ENCODE results near the gene ASZ1. TPM values are rescaled to one million over a fixed set of nuclear protein-coding genes. Genes with fewer than 3 reads are reported as not detected.
A peak's percentile ranks its signal among the peaks of the same experiment; 100 is the strongest.

ASZ1 gene
- polyA plus RNA-seq, 1 experiment: 0.05 TPM

GRCh38 chr7:117402109-117402508, 25.2 kb downstream of the ASZ1 start:
- TF ChIP-seq CTCF (IDR thresholded peaks at IDR 0.05; ENCODE audit: low read depth, low read length): no peak
- no peak for DNase-seq (ENCODE audit: low read depth, low spot score)
- no peak overlapping the region for H3K4me3 ChIP-seq (ENCODE audit: low read depth, low read length)
- H3K9me3 ChIP-seq (ENCODE audit: control insufficient read depth, insufficient read depth, low read length): no peaks in the 10 kb centered on the region
- H3K27ac ChIP-seq (ENCODE audit: low read depth, low read length): no peak overlapping the region
- H3K27me3 ChIP-seq (ENCODE audit: control insufficient read depth, insufficient read depth, low read length): peaks cover 2% of the 10 kb centered on the region
- ChIA-PET CTCF (interaction anchor here (0.6 to 1.5 kb wide), 5 partner anchors 10 to 748 kb away, joined by 3 to 6 read pairs (median 3); no protein-coding TSS in a partner anchor), POLR2A (no interaction called here)

- no peaks in the 10 kb centered on the region for H3K9me3 ChIP-seq (ENCODE audit: control insufficient read depth, insufficient read depth, low read length)
- peaks cover 2% of the 10 kb centered on the region for H3K27me3 ChIP-seq (ENCODE audit: control insufficient read depth, insufficient read depth, low read length)
- ChIA-PET POLR2A (no interaction called here), CTCF (interaction anchor here (0.5 to 4.6 kb wide), 17 partner anchors 11 to 1842 kb away, joined by 3 to 52 read pairs (median 3); no protein-coding TSS in a partner anchor)
- TF ChIP-seq CTCF (IDR thresholded peaks at IDR 0.05; ENCODE audit: low read depth, low read length): peak; percentile 50
- no peak for DNase-seq (ENCODE audit: low read depth, low spot score)
- H3K27ac ChIP-seq (ENCODE audit: low read depth, low read length): no peak overlapping the region
- H3K4me3 ChIP-seq (ENCODE audit: low read depth, low read length): no peak overlapping the region
Measured at GRCh38 chr7:117401293-117402002, 25.8 kb downstream of the ASZ1 start.

- Histone ChIP-seq H3K27me3 (ENCODE audit: control insufficient read depth, insufficient read depth, low read length) (peaks cover 2% of the 10 kb centered on the region), H3K4me3 (ENCODE audit: low read depth, low read length) (no peak overlapping the region), H3K9me3 (ENCODE audit: control insufficient read depth, insufficient read depth, low read length) (no peaks in the 10 kb centered on the region), H3K27ac (ENCODE audit: low read depth, low read length) (no peak overlapping the region)
- no peak for DNase-seq (ENCODE audit: low read depth, low spot score)
- ChIA-PET CTCF (interaction anchor here (0.6 to 4.6 kb wide), 22 partner anchors 8 to 832 kb away, joined by 3 to 52 read pairs (median 3); no protein-coding TSS in a partner anchor), POLR2A (no interaction called here)
- TF ChIP-seq CTCF (IDR thresholded peaks at IDR 0.05; ENCODE audit: low read depth, low read length): peak; percentile 54
Measured at GRCh38 chr7:117399820-117400422, 27.4 kb downstream of the ASZ1 start.

GRCh38 chr7:117395743-117396142, 31.6 kb downstream of the ASZ1 start:
- Histone ChIP-seq H3K27ac (ENCODE audit: low read depth, low read length) (no peak overlapping the region), H3K9me3 (ENCODE audit: control insufficient read depth, insufficient read depth, low read length) (no peaks in the 10 kb centered on the region), H3K27me3 (ENCODE audit: control insufficient read depth, insufficient read depth, low read length) (no peaks in the 10 kb centered on the region), H3K4me3 (ENCODE audit: low read depth, low read length) (no peak overlapping the region)
- CTCF ChIA-PET: interaction anchor here (1.0 to 2.2 kb wide), 6 partner anchors 9 to 320 kb away, joined by 3 to 8 read pairs (median 4); no protein-coding TSS in a partner anchor
- peak; percentile 39 for DNase-seq (ENCODE audit: low read depth, low spot score)
- TF ChIP-seq CTCF (IDR thresholded peaks at IDR 0.05; ENCODE audit: low read depth, low read length): no peak
- POLR2A ChIA-PET: no interaction called here

GRCh38 chr7:117393781-117394180, 33.5 kb downstream of the ASZ1 start:
- no peaks in the 10 kb centered on the region for H3K27me3 ChIP-seq (ENCODE audit: control insufficient read depth, insufficient read depth, low read length)
- no peak for TF ChIP-seq CTCF (IDR thresholded peaks at IDR 0.05; ENCODE audit: low read depth, low read length)
- ChIA-PET POLR2A (no interaction called here), CTCF (interaction anchor here (0.9 to 1.4 kb wide), 2 partner anchors 17 to 181 kb away, joined by 3 read pairs; no protein-coding TSS in a partner anchor)
- DNase-seq (ENCODE audit: low read depth, low spot score): no peak
- no peaks in the 10 kb centered on the region; the same call in 1 of the 2 replicates for H3K9me3 ChIP-seq (ENCODE audit: control insufficient read depth, insufficient read depth, low read length)
- H3K27ac ChIP-seq (ENCODE audit: low read depth, low read length): no peak overlapping the region
- no peak overlapping the region for H3K4me3 ChIP-seq (ENCODE audit: low read depth, low read length)

All from AG04450 (cell line).